GM18505 (cell line): ENCODE measurements around the gene ATP8A1.

Source experiments
- ATAC-seq: cut with Tn5 transposase; IDR thresholded peaks from one replicate; pipeline ENCODE4 v1.9.1; 2021; ENCODE audit not compliant: unreplicated experiment
- POLR2A ChIP-seq: IDR thresholded peaks from 4 replicates; pipeline ENCODE4 v1.6.1; 2011; ENCODE audit warnings: borderline replicate concordance; ENCODE audit not compliant: insufficient read depth, insufficient read length; ENCODE audit errors: extremely low read depth

Gene ATP8A1

DNA sequence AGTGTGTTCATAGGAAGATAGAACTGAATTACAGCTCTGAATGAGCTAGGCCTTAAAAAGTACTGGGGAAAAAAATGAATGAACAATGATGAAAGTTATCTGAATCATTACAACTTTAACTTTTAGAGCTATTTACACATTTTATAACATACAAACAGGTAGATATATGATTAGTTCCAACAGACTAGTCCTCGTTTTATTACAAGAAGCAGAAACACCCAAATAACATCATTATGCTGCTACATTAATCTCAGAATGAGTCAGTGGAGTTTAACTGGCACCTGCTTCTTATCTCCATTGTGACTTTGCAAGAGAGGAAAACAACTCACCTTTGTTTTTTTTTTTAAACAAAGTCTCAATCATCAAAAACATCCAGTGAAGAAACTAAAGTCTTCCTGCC, 15.2 kb downstream of the ATP8A1 start:
- no peak for ATAC-seq
- no peak for TF ChIP-seq POLR2A

DNA sequence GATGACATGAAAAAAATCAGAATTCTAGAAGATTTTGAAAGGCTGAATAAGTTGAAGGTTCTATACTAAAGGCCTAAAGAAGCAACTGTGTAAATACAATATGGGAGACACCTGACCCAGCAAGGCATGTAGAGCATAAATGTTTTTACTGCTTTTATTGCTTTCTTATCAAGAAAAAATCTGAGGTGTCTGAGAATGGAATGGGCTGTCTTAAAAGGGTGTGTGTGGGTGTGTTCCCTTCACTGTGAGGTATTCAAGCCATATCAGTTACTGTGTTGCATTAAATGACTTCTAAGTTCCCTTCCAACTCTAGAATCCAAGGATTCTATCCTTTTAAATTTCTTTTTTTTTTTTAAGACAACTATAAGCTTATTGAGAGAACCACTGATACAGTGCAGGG, 15.7 kb downstream of the ATP8A1 start:
- no peak for TF ChIP-seq POLR2A
- ATAC-seq = no peak

DNA sequence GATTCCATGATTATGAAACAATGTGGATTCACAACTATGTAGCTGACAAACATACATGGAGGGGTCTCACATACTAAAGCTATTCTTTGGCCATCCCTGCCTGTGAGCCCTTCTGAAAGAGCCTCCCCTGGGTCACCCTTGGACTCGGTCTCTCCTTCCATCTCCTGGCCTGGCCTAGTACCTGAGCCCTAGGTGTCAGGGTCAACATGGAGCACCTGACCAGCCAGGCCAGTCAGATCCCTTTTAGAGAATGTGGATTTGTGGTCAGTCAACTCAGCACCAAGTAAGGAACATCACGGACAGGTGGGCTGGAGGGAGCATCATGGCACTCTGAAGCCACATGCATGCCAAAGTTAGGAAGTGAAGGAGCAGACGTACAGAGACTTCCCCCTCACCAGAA, 16.3 kb downstream of the ATP8A1 start:
- TF ChIP-seq POLR2A = no peak

DNA sequence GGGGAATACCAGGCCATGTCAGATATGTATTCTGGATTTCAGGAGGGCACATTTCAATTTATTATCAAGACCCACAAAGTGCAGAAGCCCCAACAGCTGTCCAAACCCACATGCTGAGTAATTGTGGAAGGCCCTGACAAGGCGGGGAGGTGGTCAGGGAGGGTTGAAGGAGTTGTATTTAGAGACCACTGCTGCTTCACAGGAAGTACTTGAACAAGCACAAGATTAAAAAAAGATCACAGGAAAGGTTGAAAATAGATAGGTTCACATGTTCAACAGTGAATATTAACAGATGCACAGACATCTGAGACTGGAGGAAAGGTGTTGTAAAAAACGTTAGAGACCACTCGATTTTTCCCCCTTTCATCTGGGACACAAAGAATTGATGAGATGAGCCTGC, 17.9 kb downstream of the ATP8A1 start:
- peak; percentile 61 for ATAC-seq
- TF ChIP-seq POLR2A = no peak

More for the DNA sequence above, 16.3 kb downstream of the ATP8A1 start:
- no peak for ATAC-seq

DNA sequence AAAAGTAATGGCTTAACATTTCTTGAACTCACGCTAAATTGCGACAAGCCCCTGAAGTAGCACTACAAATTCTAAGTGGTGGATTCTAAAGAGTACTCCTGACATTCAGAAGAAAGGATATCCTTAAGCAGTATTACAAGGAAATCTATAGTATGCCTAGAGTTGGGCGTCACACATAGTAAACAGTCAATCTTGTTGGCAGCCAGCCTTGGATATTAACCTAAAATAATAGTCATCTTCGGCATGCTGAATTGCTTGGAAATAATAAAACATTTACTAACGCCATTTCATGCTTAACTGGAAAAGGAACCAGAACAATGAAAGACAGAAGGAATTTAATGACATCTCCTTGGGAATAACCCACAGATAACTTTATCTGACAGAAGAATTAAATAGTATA, 18.6 kb downstream of the ATP8A1 start:
- ATAC-seq = no peak
- TF ChIP-seq POLR2A = no peak

DNA sequence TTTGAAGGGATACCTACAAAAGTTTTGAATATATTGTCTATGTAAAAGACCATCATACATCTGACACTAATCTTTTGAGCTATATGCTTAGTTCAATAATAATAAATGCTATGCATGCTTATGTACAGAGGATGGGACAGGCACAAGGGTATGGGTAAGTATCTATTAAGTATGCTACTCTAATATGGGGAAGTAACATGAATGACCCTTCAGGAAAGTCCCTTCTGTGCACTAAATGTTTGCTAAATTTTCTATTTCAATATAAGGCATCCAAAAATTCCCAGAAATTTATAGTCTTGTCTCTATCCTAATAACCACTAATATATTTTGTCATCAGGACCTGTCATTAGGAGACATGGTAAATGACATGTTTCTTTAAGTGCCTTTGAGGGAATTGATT, 19.0 kb downstream of the ATP8A1 start:
- ATAC-seq = no peak
- no peak for TF ChIP-seq POLR2A

DNA sequence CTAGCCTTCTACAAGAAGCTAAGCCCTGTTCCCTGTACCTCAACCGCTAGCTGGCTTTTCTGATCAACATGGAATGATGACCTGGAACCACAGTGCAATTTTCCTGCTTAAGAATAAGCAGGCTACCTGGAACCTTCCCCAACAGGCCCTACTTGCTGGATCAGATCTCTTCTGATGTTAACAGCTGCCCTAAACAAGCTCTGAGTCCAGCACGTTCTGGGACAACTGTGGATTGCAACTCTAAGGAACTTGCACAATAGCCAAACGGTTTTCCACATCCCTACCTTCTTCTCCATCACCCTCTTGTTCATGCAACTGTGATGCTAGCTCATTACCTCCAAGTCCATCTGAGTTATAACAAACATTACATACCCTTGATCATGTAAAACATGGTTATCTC, 19.8 kb downstream of the ATP8A1 start:
- no peak for ATAC-seq
- TF ChIP-seq POLR2A = no peak

DNA sequence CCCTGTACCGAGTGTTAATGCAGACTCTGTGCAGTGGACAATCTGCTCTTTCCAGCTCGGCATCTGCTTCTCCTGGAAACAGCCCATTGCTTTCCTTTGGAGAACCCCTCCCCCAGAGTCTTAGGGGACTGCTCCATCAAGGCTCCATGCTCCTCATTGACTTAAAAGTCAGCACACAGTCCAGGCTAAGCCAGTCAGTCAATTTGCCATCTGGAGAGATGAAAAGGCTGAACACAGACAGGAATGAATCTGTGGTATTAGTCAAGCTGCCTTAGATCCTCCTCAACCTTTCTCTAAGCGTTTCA, 20.3 kb downstream of the ATP8A1 start:
- ATAC-seq = no peak
- TF ChIP-seq POLR2A = no peak

DNA sequence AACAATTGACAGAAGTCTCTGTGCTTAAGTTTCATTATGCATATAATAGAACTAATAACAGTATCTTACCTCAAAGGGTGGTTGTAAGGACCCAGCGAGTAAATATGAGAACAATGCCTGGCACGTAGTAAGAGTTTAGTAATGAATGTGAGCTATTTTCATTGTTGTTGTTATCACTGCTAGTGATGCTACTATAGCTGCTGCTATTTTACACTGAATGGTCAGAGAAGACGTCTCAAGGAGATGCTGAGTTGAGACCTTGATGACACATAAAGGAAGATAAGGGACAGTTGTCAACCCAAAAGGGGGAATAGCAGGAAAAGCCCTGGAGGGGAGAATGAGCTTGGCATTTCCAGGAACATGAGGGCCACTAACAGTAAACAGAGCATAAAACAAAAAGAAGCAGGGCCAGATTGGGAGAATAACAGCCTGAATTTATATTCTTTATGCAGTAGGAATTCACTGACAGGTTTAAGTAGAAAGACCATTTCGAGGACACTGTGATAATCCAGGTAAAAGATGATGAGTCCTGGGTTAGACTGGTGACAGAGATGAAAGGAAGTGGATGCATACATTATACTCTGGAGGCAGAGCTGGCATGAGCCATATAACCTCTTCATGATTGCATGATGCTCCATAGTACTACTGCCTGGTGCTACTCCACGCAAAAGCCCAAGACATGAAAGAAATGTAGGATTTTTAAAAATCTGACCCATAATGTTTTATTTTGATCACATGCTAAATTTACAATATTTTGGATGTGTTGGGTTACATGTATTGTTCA, 23.1 kb downstream of the ATP8A1 start:
- peak; percentile 62 for ATAC-seq
- no peak for TF ChIP-seq POLR2A

DNA sequence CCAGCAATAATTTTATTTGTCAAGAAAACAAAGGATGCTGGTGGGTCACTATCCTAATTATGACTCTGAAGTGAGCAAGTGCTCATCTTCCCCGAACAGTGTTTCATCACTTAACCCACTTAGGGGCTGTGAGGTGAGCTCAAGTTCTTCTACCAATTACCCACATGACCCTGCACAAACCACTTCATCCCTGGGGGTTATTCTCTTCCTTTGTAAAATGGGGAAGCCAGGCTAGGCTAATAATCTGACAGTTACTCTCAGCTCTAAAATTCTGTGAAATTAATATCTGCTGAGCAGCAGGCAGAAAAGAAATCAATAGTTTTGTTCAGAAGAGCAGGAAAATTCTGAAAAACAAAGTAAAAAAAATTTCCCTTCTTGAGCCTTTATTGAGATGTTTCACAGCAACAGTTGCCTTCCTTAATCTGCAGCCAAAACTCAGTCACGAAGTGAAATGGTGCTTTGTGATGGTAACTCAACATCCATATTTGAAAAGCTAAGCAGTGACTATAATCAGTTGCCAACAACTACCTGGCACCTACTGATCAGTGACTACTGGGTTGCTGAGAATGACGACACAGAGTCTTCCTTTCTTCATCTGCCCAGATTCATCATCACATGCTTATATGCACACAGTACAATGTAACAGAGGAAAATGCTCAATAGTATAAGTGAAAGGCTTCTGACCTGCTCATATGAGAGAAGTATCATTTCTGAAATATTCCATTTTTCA, 24.1 kb downstream of the ATP8A1 start:
- ATAC-seq = no peak
- no peak for TF ChIP-seq POLR2A

DNA sequence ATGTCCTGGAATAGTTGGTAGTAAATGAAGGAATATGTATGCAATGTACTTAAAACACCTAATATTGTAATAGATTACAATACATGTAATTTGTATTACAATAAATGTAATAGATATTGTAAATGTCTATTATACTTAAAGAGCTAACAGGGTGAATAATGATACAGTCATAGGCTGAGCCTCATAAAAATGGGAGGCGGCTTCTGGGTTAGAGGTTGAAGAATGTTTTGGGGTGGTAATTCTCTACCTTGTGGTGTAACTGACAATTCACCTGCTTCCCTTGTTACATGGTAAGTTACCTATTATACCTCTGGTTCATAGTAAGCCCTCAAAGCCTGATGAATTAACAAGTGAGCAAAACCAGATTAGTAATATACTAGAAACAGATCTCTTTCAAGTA, 26.0 kb downstream of the ATP8A1 start:
- TF ChIP-seq POLR2A = no peak

DNA sequence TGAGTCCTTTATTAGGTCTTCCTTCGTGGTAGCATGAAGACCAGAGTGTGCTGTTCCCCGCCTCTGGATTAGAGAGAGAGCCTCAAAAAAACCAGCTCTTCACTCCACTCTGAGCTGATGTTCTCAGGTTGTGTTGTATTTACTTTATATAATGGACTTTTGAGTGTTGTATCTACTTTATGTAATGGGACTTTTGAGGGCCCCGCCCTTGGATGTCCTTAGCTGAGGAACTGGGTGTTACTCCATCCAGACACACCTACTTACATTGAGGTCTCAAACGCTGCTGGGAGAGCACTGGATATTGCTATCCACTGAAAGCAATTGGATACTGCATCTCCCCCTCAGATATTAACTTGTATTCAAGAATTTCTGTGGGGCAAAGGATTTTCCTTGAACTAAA, 28.2 kb downstream of the ATP8A1 start:
- no peak for ATAC-seq
- TF ChIP-seq POLR2A = no peak

More for the DNA sequence above, 26.0 kb downstream of the ATP8A1 start:
- ATAC-seq = no peak

DNA sequence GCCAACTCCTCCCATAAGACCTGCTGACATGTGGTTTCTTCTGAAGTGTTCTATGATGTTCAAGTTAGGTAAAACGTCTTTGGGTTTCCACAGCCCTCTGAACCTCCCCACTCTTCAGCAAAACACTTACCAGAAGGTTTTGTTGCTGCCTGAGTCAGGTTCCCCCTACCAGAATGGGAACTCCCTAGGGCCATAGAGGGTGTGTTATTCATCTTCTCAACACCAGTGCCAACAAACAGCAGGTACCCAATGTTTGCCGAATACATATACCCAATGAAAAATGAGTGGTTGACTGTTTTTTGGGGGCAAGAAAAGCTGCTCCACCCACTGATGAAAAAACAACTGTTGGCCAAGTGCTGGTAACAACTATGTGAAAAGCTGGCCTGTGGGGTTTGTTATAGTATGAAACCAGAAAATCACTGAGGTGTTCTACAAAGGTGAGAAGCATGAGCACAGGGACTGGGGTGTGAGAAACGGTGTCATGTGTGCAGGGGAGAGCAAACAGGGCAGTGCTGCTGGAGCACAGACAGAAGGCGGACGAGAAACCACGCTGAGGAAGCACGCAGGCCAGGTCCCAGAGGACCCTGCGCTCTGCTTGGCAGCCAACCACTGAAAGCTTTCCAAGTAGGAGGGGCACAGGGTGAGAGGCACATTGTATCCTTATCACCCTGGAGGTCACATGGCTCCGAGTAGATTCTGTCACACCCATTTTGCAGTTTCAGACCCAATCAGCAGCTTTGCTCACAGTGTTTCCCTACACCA, 28.8 kb downstream of the ATP8A1 start:
- ATAC-seq = peak; percentile 91
- TF ChIP-seq POLR2A = peak; percentile 61
